SK-N-SH (cell line): ENCODE measurements around the gene SCTR. TPM values are rescaled to one million over a fixed set of nuclear protein-coding genes. Genes with fewer than 3 reads are reported as not detected.

Experiments used
- CTCF ChIA-PET: fragments of 300-600, 350-600 bp; formaldehyde crosslinking; extraction: SDS; loops from one replicate; lab custom pipeline; 2021; lab: Yijun Ruan, JAX
- POLR2A ChIA-PET: fragments of 350-600 bp; sonication (Branson Sonifier 250); formaldehyde crosslinking; extraction: SDS; loops from one replicate; lab custom pipeline; 2020; ENCODE audit warnings: antibody characterized with exemption, inconsistent platforms; lab: Yijun Ruan, JAX
- DNase-seq: peaks from one replicate; pipeline ENCODE4 v3.0.0; 2012
- H2AFZ ChIP-seq: fragments of 200-600 bp; sonication (generic); 2 replicates; pipeline ENCODE4 v1.8.1; 2016; ENCODE audit warnings: antibody characterized with exemption, mild to moderate bottlenecking, low read depth
- H3F3A ChIP-seq: fragments of 200-600 bp; sonication (generic); replicated peaks from 2 replicates; pipeline ENCODE3; 2016; ENCODE audit warnings: antibody characterized with exemption, mild to moderate bottlenecking; ENCODE audit not compliant: insufficient read depth
- H3K27ac ChIP-seq, 2 experiments: fragments of 200-500 bp in 1 of 2; fragments of 200-600 bp in 1 of 2; sonication (Bioruptor generic) in 1 of 2; sonication (generic), shearing (Covaris generic) in 1 of 2; 2 replicates each; pipeline versions ENCODE4 v1.5.1 to v1.6.1; 2014 to 2016; ENCODE audit warnings: low read depth in 2 of 2, inconsistent platforms in 1 of 2, low read length in 1 of 2, mild to moderate bottlenecking in 1 of 2, mixed read lengths in 1 of 2
- H3K27me3 ChIP-seq: fragments of 200-600 bp; sonication (generic), shearing (Covaris generic); 2 replicates; pipeline ENCODE4 v1.6.1; 2016; ENCODE audit warnings: mixed run types; ENCODE audit not compliant: insufficient read depth
- H3K36me3 ChIP-seq, 2 experiments: fragments of 200-500 bp in 1 of 2; fragments of 200-600 bp in 1 of 2; sonication (Bioruptor generic) in 1 of 2; sonication (generic) in 1 of 2; replicated peaks in 1 of 2; 2 replicates each; pipeline versions ENCODE3 to v1.5.1; 2014 to 2016; ENCODE audit warnings: low read length in 1 of 2, mild to moderate bottlenecking in 1 of 2; ENCODE audit not compliant: insufficient read depth in 2 of 2, control insufficient read depth in 1 of 2
- H3K4me1 ChIP-seq, 2 experiments: fragments of 200-500 bp in 1 of 2; fragments of 200-600 bp in 1 of 2; sonication (Bioruptor generic) in 1 of 2; sonication (generic), shearing (Covaris generic) in 1 of 2; 2 replicates each; pipeline versions ENCODE4 v1.5.1 to v1.6.1; 2014 to 2016; ENCODE audit warnings: low read depth in 1 of 2, low read length in 1 of 2, mixed run types in 1 of 2; ENCODE audit not compliant: insufficient read depth in 2 of 2, control insufficient read depth in 1 of 2
- H3K4me2 ChIP-seq: fragments of 200-600 bp; sonication (generic), shearing (Covaris generic); 2 replicates; pipeline ENCODE4 v1.6.1; 2017; ENCODE audit warnings: mixed run types
- H3K4me3 ChIP-seq, 2 experiments: fragments of 200-500 bp in 1 of 2; fragments of 200-600 bp in 1 of 2; sonication (Bioruptor generic) in 1 of 2; sonication (generic), shearing (Covaris generic) in 1 of 2; 2 replicates each; pipeline versions ENCODE4 v1.5.1 to v1.8.1; 2014 to 2016; ENCODE audit warnings: low read depth in 2 of 2, inconsistent platforms in 1 of 2, low read length in 1 of 2, mild to moderate bottlenecking in 1 of 2, mixed read lengths in 1 of 2, moderate library complexity in 1 of 2
- H3K79me2 ChIP-seq: fragments of 200-600 bp; sonication (generic); 2 replicates; pipeline ENCODE4 v1.8.1; 2017; ENCODE audit warnings: mild to moderate bottlenecking; ENCODE audit not compliant: insufficient read depth
- H3K9ac ChIP-seq: fragments of 200-600 bp; sonication (generic); 2 replicates; pipeline ENCODE4 v1.6.1; 2017; ENCODE audit warnings: mixed run types
- H3K9me2 ChIP-seq: fragments of 200-600 bp; sonication (generic); 2 replicates; pipeline ENCODE4 v1.6.1; 2017; ENCODE audit warnings: mixed run types
- H3K9me3 ChIP-seq: fragments of 200-600 bp; sonication (generic); 2 replicates; pipeline ENCODE4 v1.6.1; 2017; ENCODE audit warnings: mixed run types, mild to moderate bottlenecking, moderate library complexity
- H4K20me1 ChIP-seq: fragments of 200-600 bp; sonication (generic); 2 replicates; pipeline ENCODE4 v1.6.1; 2017; ENCODE audit warnings: mild to moderate bottlenecking, mixed run types; ENCODE audit not compliant: insufficient read depth
- ELF1 ChIP-seq: IDR thresholded peaks from 2 replicates; pipeline ENCODE4 v1.4.0; 2012
- EZH2phosphoT487 ChIP-seq: fragments of 200-600 bp; sonication (generic); IDR thresholded peaks from 2 replicates; pipeline ENCODE4 v1.6.1; 2017; ENCODE audit warnings: low read depth, mixed run types, mild to moderate bottlenecking, antibody characterized with exemption, moderate library complexity, borderline replicate concordance
- JUND ChIP-seq: IDR thresholded peaks from 2 replicates; pipeline ENCODE4 v1.4.0; 2012
- NRF1 ChIP-seq: IDR thresholded peaks from 2 replicates; pipeline ENCODE4 v1.6.1; 2012; ENCODE audit warnings: low read depth, mild to moderate bottlenecking, low read length
- RCOR1 ChIP-seq: fragments of 150-350 bp; IDR thresholded peaks from 2 replicates; pipeline ENCODE4 v1.6.1; 2017; ENCODE audit warnings: antibody characterized with exemption, low read length
- RFX5 ChIP-seq: IDR thresholded peaks from 2 replicates; pipeline ENCODE4 v1.6.1; 2012; ENCODE audit warnings: mild to moderate bottlenecking, improper control_type of control experiment, low read length
- RXRA ChIP-seq: IDR thresholded peaks from 2 replicates; pipeline ENCODE4 v1.4.0; 2012; ENCODE audit warnings: low read depth, mild to moderate bottlenecking, borderline replicate concordance
- SIN3A ChIP-seq: IDR thresholded peaks from 2 replicates; pipeline ENCODE4 v1.6.1; 2012; ENCODE audit warnings: low read depth, mild to moderate bottlenecking, low read length, moderate library complexity, borderline replicate concordance
- TAF1 ChIP-seq: IDR thresholded peaks from 2 replicates; pipeline ENCODE4 v1.6.1; 2012; ENCODE audit warnings: low read depth, mild to moderate bottlenecking, low read length, moderate library complexity, borderline replicate concordance
- TEAD4 ChIP-seq: IDR thresholded peaks from 2 replicates; pipeline ENCODE4 v1.4.0; 2012; ENCODE audit warnings: mild to moderate bottlenecking, borderline replicate concordance; ENCODE audit not compliant: insufficient read depth
- YY1 ChIP-seq: IDR thresholded peaks from 2 replicates; pipeline ENCODE4 v1.4.0; 2012; ENCODE audit warnings: low read depth, mild to moderate bottlenecking
- WGBS: methylation state at CpG from one replicate; pipeline ENCODE4 v1.1.6; 2017; ENCODE audit warnings: low lambda C conversion rate; 5-methylcytosine and 5-hydroxymethylcytosine counted together
- polyA plus RNA-seq, 3 experiments: library from polyadenylated mRNA; depleted of rRNA; stranded (reverse); fragments of >200 nt; gene quantifications; 2 replicates each; pipeline ENCODE4 v1.2.3, GENCODE V29; 2012
- TF ChIP-seq, protein P1 (sequence below): IDR thresholded peaks from 2 replicates; pipeline ENCODE4 v1.4.0; 2012; ENCODE audit warnings: low read depth
- TF ChIP-seq, protein P2 (sequence below): IDR thresholded peaks from 2 replicates; pipeline ENCODE4 v1.6.1; 2012; ENCODE audit warnings: mild to moderate bottlenecking, low read depth, low read length, moderate library complexity
- TF ChIP-seq, protein P3 (sequence below): IDR thresholded peaks from 2 replicates; pipeline ENCODE4 v1.4.0; 2012; ENCODE audit warnings: low read depth, borderline replicate concordance

The SCTR gene
- polyA plus RNA-seq, 1 of the 3 experiments (the other 2 are of a cell fraction), result not detected

DNA sequence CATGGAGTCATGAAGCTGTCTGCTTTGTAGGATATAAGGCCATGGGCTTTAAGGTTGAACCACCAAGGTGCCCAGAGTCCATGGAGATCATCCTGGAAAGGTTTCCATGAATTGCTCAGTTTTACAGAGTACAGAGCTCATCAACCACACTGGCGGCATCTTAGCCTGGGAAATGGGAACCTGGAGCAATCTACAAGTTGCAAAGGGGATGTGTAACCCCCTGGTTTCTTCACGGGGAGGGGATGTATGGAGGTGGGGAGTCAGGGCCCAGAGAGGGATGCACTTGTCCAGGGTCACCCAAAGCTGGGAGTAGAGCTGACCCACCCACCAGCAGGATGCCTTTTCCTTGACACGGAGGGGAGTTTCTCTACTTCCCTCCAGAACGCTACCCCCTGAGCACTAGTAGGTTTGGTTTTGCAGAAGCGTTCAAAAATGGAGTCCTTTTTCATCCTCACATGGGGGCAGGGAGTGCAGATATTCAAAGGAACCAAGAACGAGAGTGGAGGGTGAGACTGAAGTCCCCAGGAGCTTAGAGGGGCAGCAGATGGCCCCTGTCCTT lies 85.5 kb downstream of the SCTR start:
- no peaks in the 10 kb centered on the region for H3F3A ChIP-seq
- no peak overlapping the region for H3K4me3 ChIP-seq
- CTCF ChIA-PET, result interaction anchor here (1.5 to 3.5 kb wide), 3 partner anchors 14 to 38 kb away, joined by 3 to 18 read pairs (median 5); no protein-coding TSS in a partner anchor
- H3K36me3 ChIP-seq, result no peaks in the 10 kb centered on the region
- DNase-seq, result no peak
- POLR2A ChIA-PET, result no interaction called here
- TF ChIP-seq SIN3A, result no peak
- TF ChIP-seq, protein P1, sequence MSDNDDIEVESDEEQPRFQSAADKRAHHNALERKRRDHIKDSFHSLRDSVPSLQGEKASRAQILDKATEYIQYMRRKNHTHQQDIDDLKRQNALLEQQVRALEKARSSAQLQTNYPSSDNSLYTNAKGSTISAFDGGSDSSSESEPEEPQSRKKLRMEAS, result no peak
- no peak for TF ChIP-seq EZH2phosphoT487
- TF ChIP-seq RFX5, result no peak
- no peak for TF ChIP-seq YY1
- TF ChIP-seq TEAD4, result no peak
- TF ChIP-seq RCOR1, result no peak
- TF ChIP-seq, protein P2, sequence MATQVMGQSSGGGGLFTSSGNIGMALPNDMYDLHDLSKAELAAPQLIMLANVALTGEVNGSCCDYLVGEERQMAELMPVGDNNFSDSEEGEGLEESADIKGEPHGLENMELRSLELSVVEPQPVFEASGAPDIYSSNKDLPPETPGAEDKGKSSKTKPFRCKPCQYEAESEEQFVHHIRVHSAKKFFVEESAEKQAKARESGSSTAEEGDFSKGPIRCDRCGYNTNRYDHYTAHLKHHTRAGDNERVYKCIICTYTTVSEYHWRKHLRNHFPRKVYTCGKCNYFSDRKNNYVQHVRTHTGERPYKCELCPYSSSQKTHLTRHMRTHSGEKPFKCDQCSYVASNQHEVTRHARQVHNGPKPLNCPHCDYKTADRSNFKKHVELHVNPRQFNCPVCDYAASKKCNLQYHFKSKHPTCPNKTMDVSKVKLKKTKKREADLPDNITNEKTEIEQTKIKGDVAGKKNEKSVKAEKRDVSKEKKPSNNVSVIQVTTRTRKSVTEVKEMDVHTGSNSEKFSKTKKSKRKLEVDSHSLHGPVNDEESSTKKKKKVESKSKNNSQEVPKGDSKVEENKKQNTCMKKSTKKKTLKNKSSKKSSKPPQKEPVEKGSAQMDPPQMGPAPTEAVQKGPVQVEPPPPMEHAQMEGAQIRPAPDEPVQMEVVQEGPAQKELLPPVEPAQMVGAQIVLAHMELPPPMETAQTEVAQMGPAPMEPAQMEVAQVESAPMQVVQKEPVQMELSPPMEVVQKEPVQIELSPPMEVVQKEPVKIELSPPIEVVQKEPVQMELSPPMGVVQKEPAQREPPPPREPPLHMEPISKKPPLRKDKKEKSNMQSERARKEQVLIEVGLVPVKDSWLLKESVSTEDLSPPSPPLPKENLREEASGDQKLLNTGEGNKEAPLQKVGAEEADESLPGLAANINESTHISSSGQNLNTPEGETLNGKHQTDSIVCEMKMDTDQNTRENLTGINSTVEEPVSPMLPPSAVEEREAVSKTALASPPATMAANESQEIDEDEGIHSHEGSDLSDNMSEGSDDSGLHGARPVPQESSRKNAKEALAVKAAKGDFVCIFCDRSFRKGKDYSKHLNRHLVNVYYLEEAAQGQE, result no peak
- no peak for TF ChIP-seq ELF1
- TF ChIP-seq RXRA, result no peak
- no peak for TF ChIP-seq JUND
- TF ChIP-seq, protein P3, sequence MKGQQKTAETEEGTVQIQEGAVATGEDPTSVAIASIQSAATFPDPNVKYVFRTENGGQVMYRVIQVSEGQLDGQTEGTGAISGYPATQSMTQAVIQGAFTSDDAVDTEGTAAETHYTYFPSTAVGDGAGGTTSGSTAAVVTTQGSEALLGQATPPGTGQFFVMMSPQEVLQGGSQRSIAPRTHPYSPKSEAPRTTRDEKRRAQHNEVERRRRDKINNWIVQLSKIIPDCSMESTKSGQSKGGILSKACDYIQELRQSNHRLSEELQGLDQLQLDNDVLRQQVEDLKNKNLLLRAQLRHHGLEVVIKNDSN, result no peak
- no peak for TF ChIP-seq NRF1
- no peak for TF ChIP-seq TAF1
- H3K4me1 ChIP-seq, result peaks cover 0 to 6% of the 10 kb centered on the region in 2 experiments; a peak in 1 of 4 replicates
- H3K27ac ChIP-seq, result no peak overlapping the region
- no peaks in the 10 kb centered on the region for H3K9me3 ChIP-seq
- no peaks in the 10 kb centered on the region for H3K79me2 ChIP-seq
- 57% methylated on average over 6 of the region's 6 CpGs for WGBS
- H3K9me2 ChIP-seq, result no peaks in the 10 kb centered on the region
- no peak overlapping the region for H3K9ac ChIP-seq
- H3K27me3 ChIP-seq, result peaks cover 22% of the 10 kb centered on the region; the same call in 1 of the 2 replicates
- no peak overlapping the region for H3K4me2 ChIP-seq
- no peak overlapping the region for H2AFZ ChIP-seq
- no peaks in the 10 kb centered on the region for H4K20me1 ChIP-seq
